ENCODE measurements around the gene CD207.

Gene CD207

GRCh38 chr2:70793450-70793849, 42.2 kb downstream of the CD207 start:
- FAIRE-seq (no peak), DNase-seq (ENCODE audit: insufficient read length, low spot score) (no peak)
- TF ChIP-seq, protein P1, sequence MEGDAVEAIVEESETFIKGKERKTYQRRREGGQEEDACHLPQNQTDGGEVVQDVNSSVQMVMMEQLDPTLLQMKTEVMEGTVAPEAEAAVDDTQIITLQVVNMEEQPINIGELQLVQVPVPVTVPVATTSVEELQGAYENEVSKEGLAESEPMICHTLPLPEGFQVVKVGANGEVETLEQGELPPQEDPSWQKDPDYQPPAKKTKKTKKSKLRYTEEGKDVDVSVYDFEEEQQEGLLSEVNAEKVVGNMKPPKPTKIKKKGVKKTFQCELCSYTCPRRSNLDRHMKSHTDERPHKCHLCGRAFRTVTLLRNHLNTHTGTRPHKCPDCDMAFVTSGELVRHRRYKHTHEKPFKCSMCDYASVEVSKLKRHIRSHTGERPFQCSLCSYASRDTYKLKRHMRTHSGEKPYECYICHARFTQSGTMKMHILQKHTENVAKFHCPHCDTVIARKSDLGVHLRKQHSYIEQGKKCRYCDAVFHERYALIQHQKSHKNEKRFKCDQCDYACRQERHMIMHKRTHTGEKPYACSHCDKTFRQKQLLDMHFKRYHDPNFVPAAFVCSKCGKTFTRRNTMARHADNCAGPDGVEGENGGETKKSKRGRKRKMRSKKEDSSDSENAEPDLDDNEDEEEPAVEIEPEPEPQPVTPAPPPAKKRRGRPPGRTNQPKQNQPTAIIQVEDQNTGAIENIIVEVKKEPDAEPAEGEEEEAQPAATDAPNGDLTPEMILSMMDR (IDR thresholded peaks at IDR 0.05; ENCODE audit: insufficient read depth, missing control alignments) = no peak

GRCh38 chr2:70790136-70790828, 45.3 kb downstream of the CD207 start, which contains the start of gene FIGLA:
Gene FIGLA (minus strand): TSS chr2:70790643. CDS start chr2:70790638, 5 bp downstream.
- TF ChIP-seq, protein P1 (IDR thresholded peaks at IDR 0.05; ENCODE audit: insufficient read depth, missing control alignments) = no peak
- DNase-seq (ENCODE audit: insufficient read length, low spot score) = no peak
- FAIRE-seq = no peak

DNA sequence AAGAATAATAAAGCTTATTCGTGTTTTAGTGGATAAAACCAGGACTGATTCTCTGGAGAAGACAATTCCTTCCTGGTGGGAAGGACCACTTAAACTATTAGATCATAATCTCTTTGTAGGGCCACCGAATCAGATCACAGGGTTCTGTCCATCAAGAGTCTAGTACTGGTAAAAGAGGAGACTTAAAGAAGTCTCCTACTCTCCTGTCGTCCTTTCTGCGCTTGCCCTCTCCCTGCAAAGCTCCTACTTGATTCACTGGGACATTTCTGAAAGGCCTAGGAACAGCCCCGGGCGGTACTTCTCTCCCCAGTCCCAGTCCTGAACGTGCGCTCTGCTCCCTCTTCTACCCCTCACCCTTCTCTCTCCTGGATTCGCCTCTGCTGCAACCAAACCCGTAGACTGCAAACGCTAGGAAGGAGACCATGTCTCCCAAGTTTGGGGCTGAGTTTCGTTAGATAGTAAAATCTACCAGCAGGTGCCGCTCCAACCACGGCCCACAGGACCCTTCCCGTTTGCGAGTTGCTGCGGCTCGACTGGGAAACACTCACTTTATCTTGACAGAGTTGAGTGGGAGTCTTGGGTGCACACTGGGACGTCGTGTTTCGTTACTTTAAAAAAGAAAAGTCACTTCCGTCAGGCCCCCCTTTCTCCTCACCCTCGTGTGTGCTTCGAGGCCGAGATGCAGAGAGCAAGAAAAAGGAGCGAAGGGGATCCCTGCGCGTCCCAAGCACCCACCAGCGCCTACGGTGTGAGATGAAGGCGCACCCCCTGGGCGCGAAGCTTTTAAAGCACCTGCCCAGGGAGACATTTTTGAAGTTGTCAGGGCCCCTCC, 46.1 kb downstream of the CD207 start:
- peak; percentile 48 for DNase-seq (ENCODE audit: insufficient read length, low spot score)
- no peak for FAIRE-seq

GRCh38 chr2:70785137-70785911, 50.3 kb downstream of the CD207 start:
- DNase-seq (ENCODE audit: insufficient read length, low spot score) (no peak), FAIRE-seq (no peak)
- TF ChIP-seq, protein P1 (IDR thresholded peaks at IDR 0.05; ENCODE audit: insufficient read depth, missing control alignments) = peak; percentile 37

More for the DNA sequence above, 46.1 kb downstream of the CD207 start:
- TF ChIP-seq, protein P1 (IDR thresholded peaks at IDR 0.05; ENCODE audit: insufficient read depth, missing control alignments) = peak; percentile 51

DNA sequence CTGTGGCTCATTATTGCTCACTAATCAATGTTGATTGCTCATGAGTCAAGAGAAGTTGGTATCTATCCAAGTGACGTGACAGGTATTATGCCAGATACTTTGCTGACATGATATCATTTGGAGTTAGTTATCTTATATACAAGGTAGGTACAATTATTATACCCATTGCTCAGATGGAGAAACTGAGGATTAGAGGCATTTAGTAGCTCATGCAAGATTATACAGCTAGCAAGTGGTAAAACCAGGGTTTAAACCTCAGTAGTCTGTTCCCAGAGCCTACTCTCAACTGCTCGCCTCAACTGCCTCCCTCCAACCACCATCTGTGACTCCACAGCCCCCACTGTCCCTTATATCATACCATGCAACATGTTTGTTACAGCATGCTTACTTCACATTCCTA, 51.3 kb downstream of the CD207 start:
- TF ChIP-seq, protein P1 (IDR thresholded peaks at IDR 0.05; ENCODE audit: insufficient read depth, missing control alignments) = no peak
- no peak for FAIRE-seq
- no peak for DNase-seq (ENCODE audit: insufficient read length, low spot score)
